Osteoblast (primary cell): Measurements from ENCODE around the gene SMAP2. TPM values are rescaled to one million over a fixed set of nuclear protein-coding genes. Genes with fewer than 3 reads are reported as not detected.
A peak's percentile ranks its signal among the peaks of the same experiment; 100 is the strongest.

Source experiments
- DNase-seq: peaks from one replicate; pipeline ENCODE4 v3.0.0; 2011; ENCODE audit warnings: low spot score, mixed read lengths; ENCODE audit not compliant: insufficient read length; ENCODE audit errors: missing footprints
- H2AFZ ChIP-seq: 2 replicates; pipeline ENCODE4 v1.6.0; 2011; ENCODE audit warnings: mild to moderate bottlenecking, low read length
- H3K27ac ChIP-seq: 2 replicates; pipeline ENCODE4 v1.5.1; 2011; ENCODE audit warnings: mild to moderate bottlenecking, low read depth, low read length, moderate library complexity
- H3K27me3 ChIP-seq: 2 replicates; pipeline ENCODE4 v1.6.0; 2012; ENCODE audit warnings: mild to moderate bottlenecking, control low read depth, inconsistent platforms, low read length, moderate library complexity; ENCODE audit not compliant: insufficient read depth
- H3K36me3 ChIP-seq: 2 replicates; pipeline ENCODE4 v1.5.1; 2011; ENCODE audit warnings: mild to moderate bottlenecking, low read length, control low read depth, moderate library complexity; ENCODE audit not compliant: insufficient read depth
- H3K4me1 ChIP-seq: 2 replicates; pipeline ENCODE4 v1.5.1; 2011; ENCODE audit warnings: mild to moderate bottlenecking, low read length, control low read depth, moderate library complexity; ENCODE audit not compliant: insufficient read depth
- H3K4me2 ChIP-seq: 2 replicates; pipeline ENCODE4 v1.6.0; 2011; ENCODE audit warnings: mild to moderate bottlenecking, low read length; ENCODE audit not compliant: insufficient read depth
- H3K4me3 ChIP-seq: fragments of 200-600 bp; sonication (generic); 3 replicates; pipeline ENCODE4 v1.5.1; 2012; ENCODE audit warnings: mild to moderate bottlenecking, low read length, inconsistent platforms; ENCODE audit not compliant: insufficient read depth
- H3K79me2 ChIP-seq: 2 replicates; pipeline ENCODE4 v1.6.0; 2012; ENCODE audit warnings: mild to moderate bottlenecking, low read length, control low read depth, inconsistent platforms; ENCODE audit not compliant: insufficient read depth
- H3K9me3 ChIP-seq: 2 replicates; pipeline ENCODE4 v1.5.1; 2011; ENCODE audit warnings: low read depth, low read length, control low read depth
- H4K20me1 ChIP-seq: 2 replicates; pipeline ENCODE4 v1.6.0; 2012; ENCODE audit warnings: mild to moderate bottlenecking, low read length, control low read depth; ENCODE audit not compliant: insufficient read depth
- CTCF ChIP-seq: IDR thresholded peaks from 2 replicates; pipeline ENCODE4 v1.5.1; 2011; ENCODE audit warnings: mild to moderate bottlenecking, low read depth, low read length, moderate library complexity; ENCODE audit errors: extremely low read depth
- total RNA-seq: library from RNA; depleted of rRNA; stranded (reverse); fragments of >200 nt; gene quantifications from 2 replicates; pipeline ENCODE4 v1.2.3, GENCODE V29; 2012

The SMAP2 gene
- total RNA-seq, 1 donor: 20.3 TPM

GRCh38 chr1:40414331-40414730 is 40.8 kb downstream of the SMAP2 start:
- H4K20me1 ChIP-seq: no peaks in the 10 kb centered on the region
- H3K4me2 ChIP-seq: no peak overlapping the region
- DNase-seq: no peak
- peaks cover 6% of the 10 kb centered on the region for H3K79me2 ChIP-seq
- H3K4me3 ChIP-seq: no peak overlapping the region
- peaks cover 61% of the 10 kb centered on the region for H3K36me3 ChIP-seq
- TF ChIP-seq CTCF: no peak
- H3K27ac ChIP-seq: no peak overlapping the region
- no peaks in the 10 kb centered on the region for H3K9me3 ChIP-seq
- H3K27me3 ChIP-seq: no peaks in the 10 kb centered on the region
- no peak overlapping the region for H2AFZ ChIP-seq
- H3K4me1 ChIP-seq: no peaks in the 10 kb centered on the region

- no peaks in the 10 kb centered on the region for H4K20me1 ChIP-seq
- no peak overlapping the region for H2AFZ ChIP-seq
- no peaks in the 10 kb centered on the region for H3K79me2 ChIP-seq
- H3K4me1 ChIP-seq: no peaks in the 10 kb centered on the region
- no peaks in the 10 kb centered on the region for H3K9me3 ChIP-seq
- H3K4me3 ChIP-seq: no peak overlapping the region
- H3K36me3 ChIP-seq: peaks cover 57% of the 10 kb centered on the region
- no peak overlapping the region for H3K4me2 ChIP-seq
- no peak overlapping the region for H3K27ac ChIP-seq
- TF ChIP-seq CTCF: no peak
- H3K27me3 ChIP-seq: no peaks in the 10 kb centered on the region
- DNase-seq: no peak
Measured at GRCh38 chr1:40416709-40417108, 43.2 kb downstream of the SMAP2 start.

GRCh38 chr1:40421431-40422384 is 48.2 kb downstream of the SMAP2 start:
- Histone ChIP-seq H2AFZ (no peak overlapping the region), H3K4me2 (no peak overlapping the region), H3K36me3 (peaks cover 32% of the 10 kb centered on the region), H3K9me3 (no peaks in the 10 kb centered on the region), H3K27me3 (no peaks in the 10 kb centered on the region), H4K20me1 (no peaks in the 10 kb centered on the region), H3K79me2 (no peaks in the 10 kb centered on the region), H3K27ac (no peak overlapping the region), H3K4me1 (no peaks in the 10 kb centered on the region), H3K4me3 (no peak overlapping the region)
- no peak for DNase-seq
- TF ChIP-seq CTCF: no peak

- H4K20me1 ChIP-seq: no peaks in the 10 kb centered on the region
- H3K79me2 ChIP-seq: no peaks in the 10 kb centered on the region
- no peak overlapping the region for H3K4me3 ChIP-seq
- no peak overlapping the region for H3K27ac ChIP-seq
- H3K36me3 ChIP-seq: peaks cover 22% of the 10 kb centered on the region
- no peak overlapping the region for H2AFZ ChIP-seq
- TF ChIP-seq CTCF: no peak
- H3K4me1 ChIP-seq: no peaks in the 10 kb centered on the region
- H3K4me2 ChIP-seq: no peak overlapping the region
- no peaks in the 10 kb centered on the region for H3K9me3 ChIP-seq
- peak; percentile 47 for DNase-seq
- no peaks in the 10 kb centered on the region for H3K27me3 ChIP-seq
Measured at GRCh38 chr1:40422630-40423263, 49.2 kb downstream of the SMAP2 start.
